Psoas muscle (tissue), 8 donors: ENCODE data around the gene SUSD2. TPM values are rescaled to one million over a fixed set of nuclear protein-coding genes. Genes with fewer than 3 reads are reported as not detected.
A peak's percentile ranks its signal among the peaks of the same experiment; 100 is the strongest.

Experiments used
- ATAC-seq, 4 donors: fragments of 200-7000 bp; cut with Tn5 transposase; one replicate each; pipeline ENCODE4 v1.9.1; 2020; ENCODE audit warnings: moderate library complexity in 3 of 4, mild to moderate bottlenecking in 2 of 4
- DNase-seq, 2 donors: peaks; one replicate each; pipeline ENCODE4 v3.0.0-alpha.2; 2020
- H3K27ac ChIP-seq: fragments of 200-600 bp; one replicate; pipeline ENCODE4 v1.8.0; 2022
- H3K27me3 ChIP-seq, 3 donors: fragments of 200-600 bp in 1 of 3; one replicate each; pipeline versions ENCODE4 v1.6.1 to v1.8.0; 2013 to 2022; ENCODE audit warnings: low read length in 2 of 3, mild to moderate bottlenecking in 2 of 3, moderate library complexity in 1 of 3; ENCODE audit not compliant: insufficient read depth in 3 of 3
- H3K36me3 ChIP-seq, 2 donors: fragments of 200-600 bp in 1 of 2; one replicate each; pipeline versions ENCODE4 v1.6.1 to v1.8.0; 2013 to 2022; ENCODE audit warnings: low read depth in 1 of 2, mild to moderate bottlenecking in 1 of 2, moderate library complexity in 1 of 2; ENCODE audit not compliant: insufficient read depth in 1 of 2
- H3K4me1 ChIP-seq: fragments of 200-600 bp; one replicate; pipeline ENCODE4 v1.8.0; 2022
- H3K4me3 ChIP-seq: fragments of 200-600 bp; one replicate; pipeline ENCODE4 v1.8.0; 2022; ENCODE audit warnings: mild to moderate bottlenecking
- H3K9me3 ChIP-seq: fragments of 200-600 bp; one replicate; pipeline ENCODE4 v1.8.0; 2022
- CTCF ChIP-seq: fragments of 200-600 bp; IDR thresholded peaks from one replicate; pipeline ENCODE4 v1.8.0; 2022; ENCODE audit warnings: antibody characterized with exemption
- WGBS, 3 donors: extraction: QIAGEN DNeasy Blood & Tissue Kit; methylation state at CpG; one replicate each; pipeline versions ENCODE4 v1.1.6 to v1.1.7; 2013; 5-methylcytosine and 5-hydroxymethylcytosine counted together
- intact Hi-C, 2 donors: fragments of 100-400 bp; cut with DNase I; formaldehyde crosslinking; loops; one replicate each; pipeline versions ENCODE4 v1.11.0 to v1.14.2; 2022
- polyA plus RNA-seq, 3 donors: library from polyadenylated mRNA; stranded (reverse); fragments of 200-250 nt; gene quantifications; one replicate each; pipeline ENCODE4 v1.2.3, GENCODE V29; 2013
- total RNA-seq, 4 donors: library from RNA; stranded (reverse); fragmentation: NEBNext Ultra II Directional in 2 of 4; extraction: Animal tissue kit (Norgen Biotek cat#: 25700) in 2 of 4; gene quantifications; one replicate each; pipeline versions ENCODE4 v1.2.1 to v1.2.4, GENCODE V29; 2021 to 2023
- donor health status: healthy with polysubstance abuse.
- donor health status: DM: no; HTN: no; CAD: no; lungs with moderate emphysema.
- donor health status: Bipolar disorder and iron deficiency.
- donor health status: healthy.
- donor health status: DM: yes; HTN: yes; CAD: no.
- donor health status: DM: no; HTN: no; CAD: no.
- donor health status: DM: no; HTN: no; CAD: no.
- donor health status: DM: yes; HTN: yes; CAD: no.

SUSD2 gene
- total and polyA plus RNA-seq, 7 donors = 1.1 to 1.8 (median 1.3) TPM

- H3K36me3 ChIP-seq = no peaks in the 10 kb centered on the region
- H3K4me3 ChIP-seq = no peak overlapping the region
- ATAC-seq = peak in 1 of 4 donors; percentile 19
- no peaks in the 10 kb centered on the region for H3K4me1 ChIP-seq
- no peak for TF ChIP-seq CTCF
- peak; percentile 12 to 35 for DNase-seq
- no peak overlapping the region for H3K27ac ChIP-seq
- intact Hi-C loops = loop anchor here in 1 of 2 donors (5.0 kb wide), 1 partner anchor 57 kb away; the partner anchor contains the start of gene GGT5
- H3K9me3 ChIP-seq = no peaks in the 10 kb centered on the region
- peaks cover 0 to 2% (median 0%) of the 10 kb centered on the region in 3 donors for H3K27me3 ChIP-seq
- WGBS, 3 donors = 83 to 86% (median 85%) methylated on average over 13 to 14 of the region's 14 CpGs
These were observed 8.9 kb downstream of the SUSD2 start for GRCh38 chr22:24190159-24190540.

DNA sequence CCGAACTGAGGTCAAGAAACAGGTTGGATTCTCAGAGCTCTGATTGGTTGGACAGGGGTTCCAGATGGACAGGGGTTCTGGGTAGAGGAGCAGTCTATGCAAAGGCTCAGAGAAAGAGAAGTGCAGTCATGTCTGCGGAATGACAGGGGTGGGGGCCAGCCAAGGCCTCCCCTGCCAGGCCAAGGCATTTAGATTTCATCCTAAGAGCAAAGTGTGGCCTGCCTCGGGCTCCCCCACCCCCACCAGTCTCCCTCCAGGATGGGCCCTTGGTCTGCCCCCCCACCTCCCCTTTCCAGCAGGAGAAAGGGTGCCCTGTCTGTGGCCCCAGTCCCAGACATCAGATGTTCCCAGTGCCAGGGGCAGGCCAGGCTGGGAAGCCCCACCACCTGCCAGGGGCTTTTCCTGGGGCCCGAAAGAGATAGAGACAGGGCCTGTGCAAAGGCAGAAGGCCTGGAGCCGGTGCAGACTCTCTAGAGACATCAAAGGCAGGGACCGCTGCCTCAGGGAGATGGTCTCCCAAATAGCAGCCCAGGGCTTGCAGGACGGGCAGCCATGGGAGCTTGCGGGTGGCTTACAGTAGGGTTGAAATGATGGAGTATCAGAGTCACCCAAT, 9.4 kb downstream of the SUSD2 start:
- intact Hi-C loops = loop anchor here in 1 of 2 donors (5.0 kb wide), 1 partner anchor 57 kb away; the partner anchor contains the start of gene GGT5
- ATAC-seq = no peak
- no peak overlapping the region for H3K27ac ChIP-seq
- no peaks in the 10 kb centered on the region for H3K36me3 ChIP-seq
- no peak overlapping the region for H3K4me3 ChIP-seq
- peaks cover 0 to 2% (median 0%) of the 10 kb centered on the region in 3 donors for H3K27me3 ChIP-seq
- H3K4me1 ChIP-seq = no peaks in the 10 kb centered on the region
- no peak for TF ChIP-seq CTCF
- H3K9me3 ChIP-seq = no peaks in the 10 kb centered on the region
- WGBS, 3 donors = 80 to 92% (median 83%) methylated on average over 8 of the region's 8 CpGs
- peak; percentile 14 to 18 for DNase-seq

DNA sequence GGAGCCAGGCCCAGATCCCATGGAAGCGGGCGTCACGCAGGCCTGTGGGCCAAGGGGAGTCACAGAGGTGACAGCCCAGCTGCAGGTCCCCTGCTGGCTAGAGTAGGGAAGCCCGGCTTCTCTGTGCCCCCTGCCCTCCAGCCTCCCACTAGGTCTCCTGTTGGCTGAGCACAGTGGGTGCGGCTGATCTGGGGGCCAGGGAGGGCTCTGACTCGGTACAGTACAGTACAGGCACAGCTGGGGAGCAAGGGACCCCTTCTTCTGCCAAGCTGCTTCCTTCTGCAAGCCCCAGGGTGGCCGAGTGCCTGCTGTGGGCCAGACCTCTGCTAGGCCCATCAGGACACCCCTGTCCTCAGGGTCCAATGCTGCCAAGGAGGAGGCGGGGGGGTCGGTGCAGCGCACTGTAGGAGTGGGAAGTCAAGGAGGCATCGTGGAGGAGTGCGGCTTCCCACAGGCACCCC, 10.1 kb downstream of the SUSD2 start:
- 82 to 95% (median 87%) methylated on average over 11 to 12 of the region's 12 CpGs for WGBS, 3 donors
- ATAC-seq = no peak
- peak in 1 of 2 donors; percentile 34 for DNase-seq
- no peak for TF ChIP-seq CTCF
- intact Hi-C loops = loop anchor here in 1 of 2 donors (5.0 kb wide), 1 partner anchor 56 kb away; the partner anchor contains the start of gene GGT5
- no peaks in the 10 kb centered on the region for H3K4me1 ChIP-seq
- H3K27ac ChIP-seq = no peak overlapping the region
- no peak overlapping the region for H3K4me3 ChIP-seq
- no peaks in the 10 kb centered on the region for H3K9me3 ChIP-seq
- no peaks in the 10 kb centered on the region for H3K36me3 ChIP-seq
- peaks cover 0 to 2% (median 0%) of the 10 kb centered on the region in 3 donors for H3K27me3 ChIP-seq

DNA sequence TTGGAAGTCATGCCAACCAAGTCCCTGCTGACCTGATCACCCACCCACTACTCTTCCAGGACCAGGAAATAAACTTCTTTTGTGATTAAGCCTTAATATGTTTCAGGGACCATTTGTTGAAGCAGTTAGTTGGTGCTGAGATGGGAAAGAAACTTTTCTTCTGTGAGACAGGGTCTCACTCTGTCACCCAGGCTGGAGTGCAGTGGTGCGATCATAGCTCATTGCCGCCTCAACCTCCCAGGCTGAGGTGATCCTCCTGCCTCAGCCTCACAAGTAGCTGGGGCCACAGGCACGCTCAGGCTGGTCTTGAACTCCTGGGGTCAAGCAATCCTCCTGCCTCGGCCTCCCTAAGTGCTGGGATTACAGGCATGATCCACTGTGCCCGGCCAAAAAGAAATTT, 10.6 kb downstream of the SUSD2 start:
- no peak for DNase-seq
- intact Hi-C loops = loop anchor here in 1 of 2 donors (5.0 kb wide), 1 partner anchor 55 kb away; the partner anchor contains the start of gene GGT5
- Histone ChIP-seq H3K27me3 (peaks cover 0 to 2% (median 0%) of the 10 kb centered on the region in 3 donors), H3K27ac (no peak overlapping the region), H3K9me3 (no peaks in the 10 kb centered on the region), H3K36me3 (no peaks in the 10 kb centered on the region), H3K4me3 (no peak overlapping the region), H3K4me1 (no peaks in the 10 kb centered on the region)
- no peak for TF ChIP-seq CTCF
- no peak for ATAC-seq
- 86 to 98% (median 95%) methylated on average over 5 of the region's 5 CpGs for WGBS, 3 donors
